Prostate gland (tissue), 2 donors: ENCODE data around the gene IL3. TPM values are rescaled to one million over a fixed set of nuclear protein-coding genes. Genes with fewer than 3 reads are reported as not detected.

Experiments used
- DNase-seq: peaks from one replicate; pipeline ENCODE4 v3.0.0-alpha.2; 2019; ENCODE audit warnings: low spot score
- H3K27ac ChIP-seq, 2 donors: fragments of 200-600 bp; sonication (generic); 2 replicates each; pipeline ENCODE4 v1.5.1; 2017 to 2019
- H3K27me3 ChIP-seq: fragments of 200-600 bp; sonication (generic); replicated peaks from 2 replicates; pipeline ENCODE4 v1.5.1; 2019; ENCODE audit not compliant: insufficient read depth
- H3K36me3 ChIP-seq, 2 donors: fragments of 200-600 bp; sonication (generic); 1 replicate in 1 of 2; 2 replicates in 1 of 2; pipeline versions ENCODE4 v1.5.1 to v1.8.1; 2017 to 2019
- H3K4me1 ChIP-seq: fragments of 200-600 bp; sonication (generic); replicated peaks from 2 replicates; pipeline ENCODE4 v1.5.1; 2019
- H3K4me3 ChIP-seq, 2 donors: fragments of 200-600 bp; sonication (generic); 2 replicates each; pipeline ENCODE4 v1.5.1; 2017 to 2019
- H3K9me3 ChIP-seq: fragments of 200-600 bp; sonication (generic); 2 replicates; pipeline ENCODE4 v1.5.1; 2017
- CTCF ChIP-seq, 4 experiments: fragments of 200-600 bp in 2 of 4; fragments of 450-650 bp in 2 of 4; sonication (generic) in 2 of 4; IDR thresholded peaks; 1 replicate in 3 of 4; 2 replicates in 1 of 4; pipeline ENCODE4 v1.5.1; 2016 to 2019; ENCODE audit warnings: antibody characterized with exemption in 4 of 4, mild to moderate bottlenecking in 2 of 4, moderate library complexity in 2 of 4
- POLR2A ChIP-seq: fragments of 450-650 bp; IDR thresholded peaks from one replicate; pipeline ENCODE4 v1.6.1; 2016; ENCODE audit warnings: antibody characterized with exemption, mild to moderate bottlenecking
- POLR2AphosphoS5 ChIP-seq: sonication (generic); formaldehyde crosslinking; IDR thresholded peaks from one replicate; pipeline ENCODE4 v1.6.1; 2017; ENCODE audit warnings: antibody characterized with exemption
- WGBS: methylation state at CpG from one replicate; pipeline ENCODE4 v1.1.5; 2018; 5-methylcytosine and 5-hydroxymethylcytosine counted together
- intact Hi-C: fragments of 100-400 bp; cut with DNase I; formaldehyde crosslinking; loops from one replicate; pipeline ENCODE4 v1.14.2; 2022
- total RNA-seq, 2 donors: library from RNA; depleted of rRNA; stranded (reverse); fragments of >200 nt; gene quantifications; one replicate each; pipeline ENCODE4 v1.1.0, GENCODE V29; 2016

The IL3 gene
- total RNA-seq, 2 donors from 2014 or later = not detected

DNA sequence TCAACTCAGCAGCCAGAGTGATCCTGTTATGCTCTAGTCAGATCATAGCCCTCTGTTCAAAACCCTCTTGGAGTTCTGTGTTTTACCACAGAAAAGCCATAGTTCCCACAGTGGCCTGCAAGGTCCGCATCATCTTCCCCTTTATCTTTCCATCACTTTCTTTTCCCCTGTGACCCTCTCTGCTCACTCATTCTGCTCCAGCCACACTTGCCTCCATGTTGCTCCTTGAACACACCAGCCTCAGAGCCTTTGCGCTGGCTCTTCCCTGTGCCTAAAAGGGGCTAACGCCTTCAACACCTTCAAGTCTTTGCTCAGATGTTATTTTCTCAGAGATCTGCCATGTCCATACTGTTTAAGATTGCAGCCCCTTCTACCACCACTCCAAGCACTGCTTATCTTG, 39.5 kb downstream of the IL3 start:
- intact Hi-C loops = no loop called here
- Histone ChIP-seq H3K4me3 (no peak overlapping the region), H3K9me3 (no peaks in the 10 kb centered on the region), H3K36me3 (no peaks in the 10 kb centered on the region), H3K27ac (no peak overlapping the region), H3K4me1 (no peaks in the 10 kb centered on the region), H3K27me3 (no peaks in the 10 kb centered on the region)
- WGBS = 90% methylated on average over 3 of the region's 3 CpGs
- no peak for DNase-seq
- TF ChIP-seq POLR2A (no peak), POLR2AphosphoS5 (no peak), CTCF (IDR thresholded peaks at IDR 0.05) (no peak)

DNA sequence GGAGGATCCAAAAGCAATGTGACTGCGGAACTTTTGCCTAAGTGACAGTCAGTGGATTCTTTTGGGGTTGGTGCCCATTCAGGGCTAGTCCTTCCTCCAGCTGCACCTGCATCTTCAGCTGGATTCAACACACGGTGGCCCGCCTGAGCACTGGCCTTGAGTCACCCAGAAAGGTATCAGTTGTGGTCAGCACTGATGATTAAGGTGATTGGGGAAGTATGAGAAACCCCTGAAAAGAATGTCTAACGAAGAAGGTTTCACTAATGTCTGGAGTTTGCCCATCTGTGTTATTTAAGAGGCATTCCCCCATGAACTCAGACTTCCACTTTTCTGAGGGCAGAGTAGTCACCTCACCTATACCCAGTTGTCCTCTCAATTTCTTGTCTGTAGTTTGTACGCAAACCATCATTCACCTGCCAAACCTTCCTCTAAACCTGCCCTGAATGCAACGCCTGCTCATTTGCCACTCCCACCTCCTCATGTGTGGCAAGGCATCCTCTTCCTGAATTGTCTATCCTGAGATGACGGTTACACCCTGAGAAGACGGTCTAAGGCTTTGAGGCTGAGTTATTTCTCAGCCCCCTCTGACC, 40.3 kb downstream of the IL3 start:
- no peak for TF ChIP-seq CTCF (IDR thresholded peaks at IDR 0.05)
- no peak for TF ChIP-seq POLR2AphosphoS5
- no peak for TF ChIP-seq POLR2A
- Histone ChIP-seq H3K4me3 (no peak overlapping the region), H3K27me3 (no peaks in the 10 kb centered on the region), H3K4me1 (no peaks in the 10 kb centered on the region), H3K36me3 (no peaks in the 10 kb centered on the region), H3K27ac (no peak overlapping the region), H3K9me3 (no peaks in the 10 kb centered on the region)
- no peak for DNase-seq
- intact Hi-C loops = no loop called here
- WGBS = 82% methylated on average over 8 of the region's 8 CpGs

- H3K36me3 ChIP-seq = no peaks in the 10 kb centered on the region
Observed at GRCh38 chr5:132101385-132101880, 41.0 kb downstream of the IL3 start.

DNA sequence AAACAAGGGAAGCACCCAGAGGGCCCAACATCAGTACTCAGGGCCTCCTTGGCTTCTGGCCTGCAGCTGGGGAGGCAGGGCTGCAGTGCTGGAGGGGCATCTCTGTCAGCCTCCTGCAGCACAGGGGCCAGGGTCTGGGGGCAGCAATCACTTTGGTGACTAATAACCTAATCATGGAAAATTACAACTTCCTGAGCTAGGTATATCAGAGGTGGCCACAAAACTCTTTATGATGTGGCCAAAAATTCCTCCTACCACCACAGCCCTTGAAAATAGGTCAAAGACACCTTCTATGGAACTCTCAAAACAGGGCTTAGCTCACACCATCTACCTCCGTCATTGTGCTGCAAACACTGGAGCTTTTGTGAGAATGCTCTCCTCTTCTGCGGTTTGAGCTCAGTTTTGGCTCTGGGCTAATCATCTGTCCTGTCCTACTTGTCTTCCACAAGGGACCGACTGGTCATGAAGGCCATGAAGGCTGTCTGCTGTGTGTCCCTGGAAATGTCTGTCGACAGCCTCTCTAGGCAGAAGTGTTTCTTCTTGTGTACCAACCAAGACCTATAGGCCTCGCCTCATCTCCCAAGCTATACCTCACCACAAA, 41.7 kb downstream of the IL3 start:
- DNase-seq = no peak
- H3K27ac ChIP-seq = no peak overlapping the region
- H3K4me1 ChIP-seq = no peaks in the 10 kb centered on the region
- WGBS = 94% methylated on average over 5 of the region's 5 CpGs
- no peaks in the 10 kb centered on the region for H3K36me3 ChIP-seq
- TF ChIP-seq POLR2A = no peak
- no peaks in the 10 kb centered on the region for H3K9me3 ChIP-seq
- no peaks in the 10 kb centered on the region for H3K27me3 ChIP-seq
- intact Hi-C loops = no loop called here
- H3K4me3 ChIP-seq = no peak overlapping the region

More at GRCh38 chr5:132101385-132101880, 41.0 kb downstream of the IL3 start:
- Histone ChIP-seq H3K9me3 (no peaks in the 10 kb centered on the region), H3K27ac (no peak overlapping the region), H3K27me3 (no peaks in the 10 kb centered on the region), H3K4me1 (no peaks in the 10 kb centered on the region), H3K4me3 (no peak overlapping the region)
- intact Hi-C loops = no loop called here
- TF ChIP-seq POLR2AphosphoS5 (no peak), POLR2A (no peak), CTCF (IDR thresholded peaks at IDR 0.05) (no peak)
- 92% methylated on average over 6 of the region's 6 CpGs for WGBS
- no peak for DNase-seq

GRCh38 chr5:132102944-132103331, 42.5 kb downstream of the IL3 start:
- no peaks in the 10 kb centered on the region for H3K4me1 ChIP-seq
- no peaks in the 10 kb centered on the region for H3K9me3 ChIP-seq
- no peak for TF ChIP-seq POLR2A
- TF ChIP-seq CTCF (IDR thresholded peaks at IDR 0.05) = no peak
- TF ChIP-seq POLR2AphosphoS5 = no peak
- no peaks in the 10 kb centered on the region for H3K36me3 ChIP-seq
- DNase-seq = no peak
- no peak overlapping the region for H3K4me3 ChIP-seq
- intact Hi-C loops = no loop called here
- no peaks in the 10 kb centered on the region for H3K27me3 ChIP-seq
- 88% methylated on average over 3 of the region's 3 CpGs for WGBS
- no peak overlapping the region for H3K27ac ChIP-seq
